EL (cell line): Measurements from ENCODE around the gene PKIB.

ENCODE experiments used
- DNase-seq: peaks from one replicate; pipeline ENCODE4 v3.0.0-alpha.2; 2016

Gene PKIB

DNA sequence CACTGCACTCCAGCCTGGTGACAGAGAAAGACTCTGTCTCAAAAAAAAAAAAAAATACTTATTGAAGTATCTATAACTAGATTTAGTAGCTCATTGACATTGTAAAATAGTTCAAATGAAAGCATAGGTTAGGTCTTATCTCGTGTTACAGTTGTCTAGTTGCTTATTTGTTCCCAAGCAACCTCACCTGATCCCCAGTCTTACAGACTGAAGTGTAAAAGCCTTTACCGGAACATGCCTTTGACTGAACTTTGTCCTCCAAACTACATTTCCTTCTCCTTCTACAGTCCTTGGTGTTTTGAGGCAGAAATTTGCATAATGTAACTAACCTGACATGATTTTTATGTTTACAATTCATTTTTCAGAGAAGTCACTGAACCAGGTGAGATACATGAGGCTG lies 61.0 kb downstream of the PKIB start:
- DNase-seq, result no peak

GRCh38 chr6:122673343-122673961 lies 63.2 kb downstream of the PKIB start:
- no peak for DNase-seq

GRCh38 chr6:122676146-122676545 lies 65.9 kb downstream of the PKIB start:
- DNase-seq, result no peak

DNA sequence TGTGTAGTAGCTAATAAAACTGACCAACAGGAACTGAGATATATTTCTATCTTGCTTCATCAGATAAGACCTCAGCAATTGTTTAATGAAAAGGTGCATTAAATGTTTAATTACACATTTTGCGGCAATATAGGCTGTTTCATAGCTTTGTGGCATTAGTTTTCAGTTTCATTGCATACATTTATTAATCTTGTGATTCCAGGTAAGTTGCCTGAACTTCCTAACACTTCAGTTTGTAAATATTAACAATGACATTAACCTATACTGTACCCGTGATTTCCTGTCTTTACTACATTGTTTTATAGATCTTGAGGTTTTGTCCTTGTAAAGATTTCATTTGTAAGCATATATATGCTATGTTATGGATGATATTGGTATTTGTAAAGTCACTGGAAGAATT lies 66.5 kb downstream of the PKIB start:
- DNase-seq, result no peak

DNA sequence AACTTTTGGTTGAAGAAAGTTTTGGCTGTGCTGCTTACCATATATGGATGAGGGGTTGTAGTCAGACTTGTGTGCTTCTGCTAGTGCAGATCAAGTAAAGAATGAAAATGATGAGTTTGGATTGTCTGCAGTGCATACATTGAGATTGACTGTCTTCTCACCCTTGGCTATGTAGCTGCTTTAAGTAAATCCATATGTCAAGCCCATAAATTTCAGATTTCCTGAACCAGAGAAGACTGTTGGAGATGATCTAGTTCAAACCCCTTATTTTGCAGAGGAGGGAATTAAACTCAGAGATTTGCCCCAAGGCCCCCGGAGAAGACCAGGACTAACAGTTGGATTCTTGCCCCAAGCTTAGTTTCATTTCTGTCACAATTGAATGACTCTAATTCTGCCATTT lies 67.2 kb downstream of the PKIB start:
- no peak for DNase-seq

DNA sequence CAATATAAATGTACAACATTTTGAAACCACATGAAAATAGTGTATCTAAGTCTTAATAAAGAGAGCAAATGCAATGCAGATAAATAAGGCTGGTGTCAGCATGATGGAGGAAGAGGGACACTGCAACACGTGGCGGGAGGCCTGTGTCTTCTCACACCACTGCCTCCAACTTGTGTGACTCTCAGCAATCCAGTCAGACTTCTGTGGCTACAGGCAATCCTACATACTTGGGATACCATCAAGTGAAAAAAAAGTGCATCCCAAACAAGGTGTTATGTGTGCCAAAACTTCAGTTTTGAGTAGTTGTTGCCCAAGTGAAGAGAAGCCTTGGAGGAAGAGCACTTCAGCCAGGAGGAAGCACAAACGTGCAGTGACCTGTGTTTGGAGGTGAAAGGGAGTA lies 68.6 kb downstream of the PKIB start:
- peak; percentile 4 for DNase-seq

- DNase-seq, result no peak
These were observed 71.5 kb downstream of the PKIB start for GRCh38 chr6:122681705-122682104.

GRCh38 chr6:122683989-122684651 lies 73.9 kb downstream of the PKIB start:
- no peak for DNase-seq

- DNase-seq, result peak; percentile 85
These were observed 82.0 kb downstream of the PKIB start for GRCh38 chr6:122692175-122692598.

- DNase-seq, result no peak
These were observed 82.8 kb downstream of the PKIB start for GRCh38 chr6:122692807-122693580.

DNA sequence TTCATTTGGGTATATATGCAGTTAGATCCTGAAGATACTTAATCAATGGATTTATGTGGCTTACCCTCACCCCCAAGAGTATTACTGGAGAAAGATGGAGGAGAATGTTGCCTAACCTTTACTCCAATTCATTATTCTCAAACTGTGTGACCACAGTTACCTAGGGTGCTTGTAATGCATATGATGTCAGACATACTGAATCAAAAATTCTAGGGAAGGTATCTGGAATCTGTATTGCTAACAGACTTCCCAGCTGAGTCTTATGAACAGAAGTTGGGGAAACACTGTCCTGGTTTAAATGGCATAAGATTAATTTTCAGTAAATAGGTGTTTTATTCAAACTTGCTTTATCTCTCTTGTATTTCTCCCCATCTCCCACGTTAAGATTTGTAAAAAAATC lies 83.9 kb downstream of the PKIB start:
- DNase-seq, result no peak

DNA sequence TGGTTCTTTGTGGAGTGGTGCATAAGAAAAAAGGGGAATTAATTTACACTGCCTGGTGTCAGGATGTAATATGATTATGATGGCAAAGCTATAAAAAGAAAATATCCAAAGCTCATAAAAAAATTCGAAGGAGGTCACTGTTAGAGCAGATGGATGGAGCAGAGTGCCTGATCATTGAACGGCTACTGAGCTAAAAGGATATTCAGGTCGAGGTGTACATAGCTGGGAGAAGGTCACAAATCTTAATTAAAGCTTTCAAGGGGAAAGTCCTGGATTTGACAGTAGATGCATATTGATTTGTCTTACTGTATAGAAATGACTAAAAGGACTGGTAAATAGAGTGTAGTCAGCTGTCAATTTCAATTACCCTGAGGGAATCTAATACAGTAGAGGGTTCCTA lies 84.4 kb downstream of the PKIB start:
- no peak for DNase-seq

DNA sequence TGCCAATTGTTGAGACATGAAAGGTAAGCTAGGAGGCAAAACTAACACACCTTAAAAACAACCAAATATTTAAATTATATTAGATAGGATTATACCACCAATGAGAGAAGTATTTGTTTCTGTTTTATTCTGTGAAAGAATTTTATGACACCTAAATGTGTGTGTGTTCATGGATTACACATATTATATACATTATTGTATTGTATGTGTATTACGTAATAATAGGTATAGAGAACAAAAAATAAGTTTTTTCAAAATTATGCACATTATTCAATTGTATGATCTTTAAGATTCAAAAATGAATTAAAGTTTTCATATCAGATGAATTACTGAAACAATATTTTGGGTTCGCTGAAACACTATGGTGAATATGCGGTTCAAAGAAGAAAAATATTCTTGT lies 85.0 kb downstream of the PKIB start:
- no peak for DNase-seq

- peak; percentile 86 for DNase-seq
These were observed 85.9 kb downstream of the PKIB start for GRCh38 chr6:122696079-122696478.

DNA sequence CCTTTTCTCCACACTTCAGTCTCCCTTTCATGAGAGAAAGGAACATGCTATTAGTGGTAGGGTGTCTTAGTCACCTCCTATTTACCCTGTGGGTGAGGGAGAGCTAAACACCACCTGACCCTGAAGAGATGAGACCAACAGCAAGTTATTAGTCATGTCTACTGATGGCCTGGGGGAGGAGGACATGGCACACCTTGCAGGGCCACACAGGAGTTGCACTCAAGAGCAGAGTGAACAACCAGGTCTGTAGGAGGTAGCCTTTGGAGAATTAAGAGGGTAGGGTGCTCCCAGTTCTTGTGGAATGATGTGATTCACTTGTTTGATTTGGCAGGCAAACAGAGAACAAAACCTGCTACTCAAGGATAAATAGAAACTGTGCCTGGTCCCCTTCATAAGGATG lies 86.6 kb downstream of the PKIB start:
- DNase-seq, result peak; percentile 43

GRCh38 chr6:122697458-122697857 lies 87.3 kb downstream of the PKIB start:
- DNase-seq, result no peak

DNA sequence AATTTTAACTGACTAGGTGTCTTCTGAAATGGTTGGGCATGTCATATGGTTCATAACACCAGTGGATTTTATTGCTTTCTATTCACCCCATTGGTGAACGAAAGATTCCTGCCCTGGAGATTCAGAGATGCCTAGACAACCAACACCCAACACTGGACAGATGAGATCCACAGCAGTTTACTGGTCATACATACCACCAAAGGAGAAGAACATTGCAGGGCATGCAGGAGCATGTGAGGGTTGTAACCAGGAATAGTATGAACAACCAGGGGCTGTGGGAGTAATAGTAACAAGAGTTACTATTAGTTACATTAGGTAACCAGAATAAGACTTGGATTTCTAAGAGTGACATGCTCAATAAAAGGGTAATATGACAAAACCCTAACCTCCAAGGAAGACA lies 91.5 kb downstream of the PKIB start:
- DNase-seq, result no peak

- DNase-seq, result no peak
These were observed 92.6 kb downstream of the PKIB start for GRCh38 chr6:122702841-122703240.

GRCh38 chr6:122704066-122704465 lies 93.9 kb downstream of the PKIB start:
- DNase-seq, result no peak

GRCh38 chr6:122709922-122710512 lies 99.8 kb downstream of the PKIB start:
- DNase-seq, result no peak

- DNase-seq, result no peak
These were observed 100.9 kb downstream of the PKIB start for GRCh38 chr6:122710908-122711635.

GRCh38 chr6:122712093-122712447 lies 101.9 kb downstream of the PKIB start:
- DNase-seq, result no peak

DNA sequence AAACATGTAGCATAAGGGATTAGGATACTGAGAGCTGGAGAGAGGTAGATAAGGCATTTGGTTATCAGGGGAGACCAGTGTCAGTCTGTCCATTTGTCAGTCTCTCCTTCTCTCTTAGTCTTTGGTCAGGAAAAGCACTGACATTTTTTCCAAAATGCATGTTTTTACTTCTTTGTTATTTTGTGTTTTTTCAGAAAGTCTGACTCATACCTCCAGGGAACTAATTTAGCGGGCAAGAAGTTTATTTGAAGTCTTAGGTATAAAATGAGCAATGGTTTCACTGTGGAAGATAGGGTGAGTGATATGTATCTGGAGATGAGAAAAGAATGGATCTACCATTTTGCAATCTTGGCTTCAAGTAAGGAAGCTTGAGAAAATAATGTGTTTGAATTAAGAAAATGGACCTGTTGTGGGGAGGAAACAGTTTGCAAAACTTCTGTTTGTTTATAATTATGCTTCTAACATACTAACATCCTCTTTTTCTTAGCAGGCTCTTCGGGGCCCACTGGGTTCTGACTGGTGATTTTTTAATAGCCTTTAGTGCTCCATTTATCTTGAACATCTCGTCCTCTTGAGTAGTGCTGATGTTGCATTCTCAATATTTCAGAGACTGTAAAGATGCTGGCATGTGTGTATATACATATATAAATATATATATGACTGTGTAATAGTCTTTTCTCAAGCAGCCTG lies 102.4 kb downstream of the PKIB start:
- DNase-seq, result no peak
